Measurements from ENCODE around the gene PTPRG. TPM values are rescaled to one million over a fixed set of nuclear protein-coding genes. Genes with fewer than 3 reads are reported as not detected.

PTPRG gene
- total and polyA plus RNA-seq, 4 donors, result 3.6 to 35.6 (median 8.1) TPM

GRCh38 chr3:62095080-62095479, 533.7 kb downstream of the PTPRG start:
- WGBS, result 94% methylated on average over 7 of the region's 7 CpGs
- TF ChIP-seq JUND (IDR thresholded peaks at IDR 0.05), result no peak
- TF ChIP-seq RXRA (IDR thresholded peaks at IDR 0.05), result no peak
- no peak for TF ChIP-seq CTCF (IDR thresholded peaks at IDR 0.05; ENCODE audit: low read depth, low read length, missing input control)
- TF ChIP-seq REST (IDR thresholded peaks at IDR 0.05), result no peak
- TF ChIP-seq GABPA (IDR thresholded peaks at IDR 0.05 in 1 of 2, conservative IDR thresholded peaks at IDR 0.05 in 1 of 2), result no peak
- no peak for TF ChIP-seq YY1 (IDR thresholded peaks at IDR 0.05)
- TF ChIP-seq FOXA2 (IDR thresholded peaks at IDR 0.05), result no peak
- no peak overlapping the region for H3K9ac ChIP-seq (ENCODE audit: low read depth in 1 of 2, low read length in 2 of 2)
- no peaks in the 10 kb centered on the region for H3K36me3 ChIP-seq (ENCODE audit: control insufficient read depth in 4 of 4, insufficient read depth in 3 of 4, low read depth in 1 of 4, low read length in 3 of 4)
- no peaks in the 10 kb centered on the region for H3K27me3 ChIP-seq (ENCODE audit: control insufficient read depth in 4 of 4, insufficient read depth in 4 of 4, low read length in 3 of 4)
- no peak for DNase-seq (ENCODE audit: low spot score)
- no peaks in the 10 kb centered on the region for H3K4me1 ChIP-seq (ENCODE audit: control insufficient read depth in 4 of 4, insufficient read depth in 4 of 4, low read length in 3 of 4)
- no peak overlapping the region for H3K27ac ChIP-seq (ENCODE audit: low read depth in 1 of 2, low read length in 2 of 2)
- H3K4me3 ChIP-seq (ENCODE audit: low read depth in 1 of 3, low read length in 3 of 3), result no peak overlapping the region
- H3K9me3 ChIP-seq (ENCODE audit: control insufficient read depth in 4 of 4, low read length in 3 of 4), result no peaks in the 10 kb centered on the region

GRCh38 chr3:62095756-62096155, 534.4 kb downstream of the PTPRG start:
- Histone ChIP-seq H3K9ac (ENCODE audit: low read depth in 1 of 2, low read length in 2 of 2) (no peak overlapping the region), H3K9me3 (ENCODE audit: control insufficient read depth in 4 of 4, low read length in 3 of 4) (no peaks in the 10 kb centered on the region), H3K36me3 (ENCODE audit: control insufficient read depth in 4 of 4, insufficient read depth in 3 of 4, low read depth in 1 of 4, low read length in 3 of 4) (no peaks in the 10 kb centered on the region), H3K4me1 (ENCODE audit: control insufficient read depth in 4 of 4, insufficient read depth in 4 of 4, low read length in 3 of 4) (no peaks in the 10 kb centered on the region), H3K27me3 (ENCODE audit: control insufficient read depth in 4 of 4, insufficient read depth in 4 of 4, low read length in 3 of 4) (no peaks in the 10 kb centered on the region), H3K27ac (ENCODE audit: low read depth in 1 of 2, low read length in 2 of 2) (no peak overlapping the region), H3K4me3 (ENCODE audit: low read depth in 1 of 3, low read length in 3 of 3) (no peak overlapping the region)
- TF ChIP-seq RXRA (IDR thresholded peaks at IDR 0.05), result no peak
- DNase-seq (ENCODE audit: low spot score), result no peak
- WGBS, result 84% methylated on average over 2 of the region's 2 CpGs

GRCh38 chr3:62096521-62096920, 535.1 kb downstream of the PTPRG start:
- no peak for TF ChIP-seq ZBTB33 (IDR thresholded peaks at IDR 0.05)
- TF ChIP-seq RXRA (IDR thresholded peaks at IDR 0.05), result no peak
- whole genome bisulfite sequencing, result 87% methylated on average over 1 of the region's 1 CpG
- no peaks in the 10 kb centered on the region for H3K36me3 ChIP-seq (ENCODE audit: control insufficient read depth in 4 of 4, insufficient read depth in 3 of 4, low read depth in 1 of 4, low read length in 3 of 4)

More at GRCh38 chr3:62096521-62096920, 535.1 kb downstream of the PTPRG start:
- H3K9ac ChIP-seq (ENCODE audit: low read depth in 1 of 2, low read length in 2 of 2), result no peak overlapping the region
- H3K9me3 ChIP-seq (ENCODE audit: control insufficient read depth in 4 of 4, low read length in 3 of 4), result no peaks in the 10 kb centered on the region
- no peak overlapping the region for H3K4me3 ChIP-seq (ENCODE audit: low read depth in 1 of 3, low read length in 3 of 3)
- H3K27ac ChIP-seq (ENCODE audit: low read depth in 1 of 2, low read length in 2 of 2), result no peak overlapping the region
- no peak for DNase-seq (ENCODE audit: low spot score)
- H3K27me3 ChIP-seq (ENCODE audit: control insufficient read depth in 4 of 4, insufficient read depth in 4 of 4, low read length in 3 of 4), result no peaks in the 10 kb centered on the region
- H3K4me1 ChIP-seq (ENCODE audit: control insufficient read depth in 4 of 4, insufficient read depth in 4 of 4, low read length in 3 of 4), result peaks cover 0 to under 1% (median 0%) of the 10 kb centered on the region in 4 donors

All from liver (tissue), 9 donors.